GM21360 (cell line): ENCODE data around the gene GATAD2B.
"Not testable (repeated sequence)": the region's sequence is repeated elsewhere in the genome, so short reads cannot be mapped to it uniquely, and the experiment has no call there.

Source experiments
- ATAC-seq: cut with Tn5 transposase; IDR thresholded peaks from one replicate; pipeline ENCODE4 v1.9.1; 2021; ENCODE audit warnings: mild to moderate bottlenecking, moderate library complexity; ENCODE audit not compliant: unreplicated experiment

GATAD2B gene

DNA sequence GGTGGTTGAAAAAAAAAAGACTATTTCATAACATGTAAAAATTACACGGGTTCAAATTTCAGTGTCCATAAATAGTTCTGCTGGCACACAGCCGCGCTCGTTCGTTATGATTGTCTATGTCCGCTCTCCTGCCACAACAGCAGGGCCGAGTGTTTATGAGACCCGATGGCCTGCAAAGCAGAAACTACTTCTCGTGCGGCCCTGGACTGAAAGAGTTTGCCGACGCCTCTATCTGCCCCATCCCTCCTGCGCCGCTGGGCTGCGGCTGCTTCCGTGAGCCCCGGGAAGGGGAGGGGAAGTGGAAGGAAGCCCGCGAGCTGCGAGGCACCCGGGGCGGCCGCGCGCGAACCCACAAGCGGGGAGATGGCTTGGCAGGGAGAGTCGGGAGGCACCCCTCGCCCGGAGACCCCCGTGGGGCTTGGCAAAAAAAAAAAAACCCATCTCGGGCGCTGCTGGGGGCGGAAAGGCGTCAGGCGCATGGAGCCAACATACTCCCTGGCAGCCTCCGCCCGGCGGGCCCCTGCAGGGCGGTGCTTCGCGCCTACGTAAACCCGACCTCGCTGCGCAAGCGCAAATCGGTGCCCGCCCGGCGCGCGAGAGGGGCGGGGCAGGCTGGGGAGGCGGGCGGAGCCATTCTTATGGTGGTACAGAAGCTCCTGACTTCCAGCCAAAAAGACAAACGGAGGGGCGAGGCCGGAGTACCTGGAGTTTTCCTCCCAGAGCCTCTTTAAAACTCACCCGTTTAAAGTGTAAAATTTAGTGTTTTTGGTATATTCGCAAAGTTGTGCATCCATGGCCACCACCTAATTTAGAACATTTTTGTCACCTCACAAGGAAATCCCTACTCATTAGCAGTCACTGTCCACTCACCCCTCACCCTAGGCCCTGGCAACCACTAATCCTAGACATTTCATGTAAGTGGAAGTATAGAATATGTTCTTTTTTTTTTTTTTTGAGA lies 139.3 kb downstream of the GATAD2B start:
- ATAC-seq, result peak; percentile 82

DNA sequence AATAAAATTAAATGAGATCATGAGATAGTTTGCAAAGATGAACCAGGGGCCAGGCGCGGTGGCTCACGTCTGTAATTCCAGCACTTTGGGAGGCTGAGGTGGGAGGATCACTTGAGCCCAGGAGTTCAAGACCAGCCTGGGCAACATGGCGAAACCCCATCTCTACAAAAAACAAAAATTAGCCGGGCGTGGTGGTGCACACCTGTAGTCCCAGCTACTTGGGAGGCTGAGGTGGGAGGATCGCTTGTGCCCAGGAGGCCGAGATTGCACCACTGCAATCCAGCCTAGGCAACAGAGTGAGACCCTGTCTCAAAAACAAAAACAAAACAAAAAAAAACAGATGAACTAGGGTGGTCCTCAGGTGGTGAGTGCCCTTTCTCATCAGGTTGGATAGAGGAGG lies 140.1 kb downstream of the GATAD2B start:
- ATAC-seq, result not testable (repeated sequence)

- ATAC-seq, result no peak
Observed at GRCh38 chr1:153780551-153780950, 142.2 kb downstream of the GATAD2B start.

DNA sequence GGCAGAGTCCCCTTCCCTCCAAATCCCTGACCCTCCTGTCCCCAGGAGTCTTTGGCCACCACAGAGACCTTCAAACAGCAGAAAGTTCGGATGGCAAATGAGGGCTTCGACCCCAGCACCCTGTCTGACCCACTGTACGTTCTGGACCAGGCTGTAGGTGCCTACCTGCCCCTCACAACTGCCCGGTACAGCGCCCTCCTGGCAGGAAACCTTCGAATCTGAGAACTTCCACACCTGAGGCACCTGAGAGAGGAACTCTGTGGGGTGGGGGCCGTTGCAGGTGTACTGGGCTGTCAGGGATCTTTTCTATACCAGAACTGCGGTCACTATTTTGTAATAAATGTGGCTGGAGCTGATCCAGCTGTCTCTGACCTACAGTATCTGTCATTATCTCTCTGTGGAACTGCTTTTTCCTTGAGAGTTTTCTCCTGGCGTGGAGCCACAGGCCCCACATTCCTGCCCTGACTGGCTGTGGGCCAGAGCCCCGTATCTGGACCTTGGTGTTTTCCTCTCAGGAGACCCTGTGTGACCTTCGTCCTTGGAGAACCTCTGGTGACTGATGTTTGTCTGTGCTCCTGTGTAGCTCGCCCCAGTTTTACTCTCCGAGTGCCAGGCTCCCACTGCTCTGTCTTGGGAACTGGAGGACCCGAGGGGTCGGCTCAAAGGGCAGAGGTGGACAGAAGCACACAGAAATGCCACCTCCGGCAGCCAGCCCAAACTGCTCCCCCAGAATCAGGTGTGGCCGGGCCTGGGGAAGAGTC lies 142.8 kb downstream of the GATAD2B start:
- no peak for ATAC-seq

DNA sequence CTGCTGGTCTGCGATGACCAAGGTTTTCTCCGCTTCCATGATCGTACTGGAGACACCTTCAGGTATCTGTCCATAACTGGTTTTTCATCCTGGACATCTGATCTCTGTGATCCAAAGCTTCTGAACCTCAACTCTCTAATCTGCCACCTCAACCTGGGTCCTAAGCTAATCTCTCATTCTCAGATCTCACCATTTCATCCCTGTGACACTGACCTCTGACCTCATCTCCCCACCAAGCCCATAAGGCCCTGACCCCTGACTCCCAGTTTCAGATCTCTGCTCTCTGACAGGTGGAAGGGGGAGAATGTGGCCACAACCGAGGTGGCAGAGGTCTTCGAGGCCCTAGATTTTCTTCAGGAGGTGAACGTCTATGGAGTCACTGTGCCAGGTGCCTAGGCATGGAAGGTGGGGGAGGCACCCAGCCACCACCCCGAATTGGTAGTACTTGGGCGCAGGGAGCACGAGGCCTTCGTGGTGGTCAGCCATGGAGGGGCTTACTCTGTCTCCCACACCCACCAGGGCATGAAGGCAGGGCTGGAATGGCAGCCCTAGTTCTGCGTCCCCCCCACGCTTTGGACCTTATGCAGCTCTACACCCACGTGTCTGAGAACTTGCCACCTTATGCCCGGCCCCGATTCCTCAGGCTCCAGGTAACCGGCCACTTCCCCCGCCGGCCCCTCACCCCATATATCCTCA lies 143.8 kb downstream of the GATAD2B start:
- no peak for ATAC-seq

GRCh38 chr1:153778051-153778823 lies 144.5 kb downstream of the GATAD2B start:
- no peak for ATAC-seq

GRCh38 chr1:153777648-153778047 lies 145.1 kb downstream of the GATAD2B start:
- ATAC-seq, result no peak

GRCh38 chr1:153776845-153777370 lies 145.9 kb downstream of the GATAD2B start:
- no peak for ATAC-seq

DNA sequence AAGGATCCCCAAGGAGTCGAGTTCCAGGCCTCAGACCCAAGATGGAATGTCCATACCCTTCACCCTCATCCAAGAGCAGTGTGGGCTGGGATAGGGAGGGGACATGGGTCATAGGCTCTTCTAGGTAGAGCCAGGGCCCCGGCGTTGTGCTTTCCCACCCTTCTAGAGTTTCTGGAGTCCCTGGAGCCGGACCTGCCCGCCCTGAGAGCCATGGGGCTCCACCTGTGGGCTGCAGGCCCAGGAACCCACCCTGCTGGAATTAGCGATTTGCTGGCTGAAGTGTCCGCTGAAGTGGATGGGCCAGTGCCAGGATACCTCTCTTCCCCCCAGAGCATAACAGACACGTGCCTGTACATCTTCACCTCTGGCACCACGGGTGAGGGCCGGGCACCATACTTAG lies 146.4 kb downstream of the GATAD2B start:
- ATAC-seq, result no peak

DNA sequence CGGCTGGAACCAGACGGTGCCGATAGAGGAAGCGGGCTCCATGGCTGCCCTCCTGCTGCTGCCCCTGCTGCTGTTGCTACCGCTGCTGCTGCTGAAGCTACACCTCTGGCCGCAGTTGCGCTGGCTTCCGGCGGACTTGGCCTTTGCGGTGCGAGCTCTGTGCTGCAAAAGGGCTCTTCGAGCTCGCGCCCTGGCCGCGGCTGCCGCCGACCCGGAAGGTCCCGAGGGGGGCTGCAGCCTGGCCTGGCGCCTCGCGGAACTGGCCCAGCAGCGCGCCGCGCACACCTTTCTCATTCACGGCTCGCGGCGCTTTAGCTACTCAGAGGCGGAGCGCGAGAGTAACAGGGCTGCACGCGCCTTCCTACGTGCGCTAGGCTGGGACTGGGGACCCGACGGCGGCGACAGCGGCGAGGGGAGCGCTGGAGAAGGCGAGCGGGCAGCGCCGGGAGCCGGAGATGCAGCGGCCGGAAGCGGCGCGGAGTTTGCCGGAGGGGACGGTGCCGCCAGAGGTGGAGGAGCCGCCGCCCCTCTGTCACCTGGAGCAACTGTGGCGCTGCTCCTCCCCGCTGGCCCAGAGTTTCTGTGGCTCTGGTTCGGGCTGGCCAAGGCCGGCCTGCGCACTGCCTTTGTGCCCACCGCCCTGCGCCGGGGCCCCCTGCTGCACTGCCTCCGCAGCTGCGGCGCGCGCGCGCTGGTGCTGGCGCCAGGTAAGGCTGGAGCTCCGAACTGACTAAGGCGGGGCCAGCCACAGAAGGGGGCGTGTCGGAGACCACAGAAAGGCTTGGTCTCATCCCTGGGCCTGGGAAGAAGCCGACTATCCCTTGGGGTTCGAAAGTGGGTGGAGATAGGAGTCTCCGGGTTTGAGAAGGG lies 147.1 kb downstream of the GATAD2B start:
- no peak for ATAC-seq

DNA sequence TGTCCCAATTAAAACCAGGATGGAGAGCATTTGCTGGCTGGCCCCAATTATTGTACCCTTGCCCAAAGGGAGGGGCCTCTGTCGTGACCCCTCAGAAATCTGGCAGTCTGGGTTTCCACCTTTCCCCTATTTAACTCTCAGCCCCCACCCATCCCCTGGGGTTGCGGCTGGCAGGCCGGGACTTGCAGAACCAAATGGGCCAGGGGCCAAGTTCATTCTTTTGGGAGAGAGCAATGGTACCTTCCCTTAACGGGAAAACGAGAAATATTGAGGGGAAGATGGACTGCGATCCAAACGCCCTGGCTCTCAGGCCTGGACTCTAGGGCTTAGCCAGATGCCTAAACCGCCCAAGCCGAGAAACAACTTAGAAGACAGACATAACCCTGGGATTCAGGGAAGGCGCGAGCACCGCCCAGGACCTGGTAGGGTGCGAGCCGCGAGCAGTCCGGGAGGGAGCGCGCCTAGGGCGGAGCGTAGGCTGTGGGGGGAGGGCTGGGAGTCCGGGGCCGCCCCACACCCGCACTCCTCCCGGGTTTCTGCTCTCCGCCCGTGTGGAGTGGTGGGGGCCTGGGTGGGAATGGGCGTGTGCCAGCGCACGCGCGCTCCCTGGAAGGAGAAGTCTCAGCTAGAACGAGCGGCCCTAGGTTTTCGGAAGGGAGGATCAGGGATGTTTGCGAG lies 147.9 kb downstream of the GATAD2B start, which contains the start of gene SLC27A3:
TSS of gene SLC27A3 (plus strand) at position 628 of the 678 bp plus-strand sequence. CDS start 91 bp downstream, outside the sequence.
- ATAC-seq, result no peak

DNA sequence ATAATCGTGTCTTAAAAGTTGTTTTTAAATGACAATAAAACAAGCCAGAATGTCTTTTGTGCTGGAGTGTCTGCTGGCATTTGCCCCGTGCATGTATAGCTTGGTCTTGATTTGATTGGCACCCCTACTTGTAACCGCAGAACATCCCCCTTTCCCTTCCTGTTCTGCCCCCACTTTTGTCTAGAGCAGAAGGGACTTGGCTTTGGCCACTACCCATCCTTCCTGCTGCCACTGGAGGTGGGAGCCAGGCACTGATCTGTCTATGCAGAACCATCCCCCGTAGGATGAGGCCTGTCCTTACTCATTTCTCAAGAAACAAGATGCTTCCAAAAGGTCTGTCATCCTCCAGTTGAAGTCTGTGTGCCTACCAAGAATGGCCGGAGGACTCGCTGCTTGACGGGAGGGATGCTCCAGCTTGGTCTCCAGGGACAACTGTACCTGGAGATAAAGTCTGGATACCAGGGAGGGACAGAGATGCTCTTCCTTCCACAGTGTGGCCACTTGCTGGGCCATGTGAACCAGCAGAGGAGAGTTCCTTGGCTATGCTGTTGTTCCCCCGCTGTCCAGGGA lies 148.7 kb downstream of the GATAD2B start:
- no peak for ATAC-seq

DNA sequence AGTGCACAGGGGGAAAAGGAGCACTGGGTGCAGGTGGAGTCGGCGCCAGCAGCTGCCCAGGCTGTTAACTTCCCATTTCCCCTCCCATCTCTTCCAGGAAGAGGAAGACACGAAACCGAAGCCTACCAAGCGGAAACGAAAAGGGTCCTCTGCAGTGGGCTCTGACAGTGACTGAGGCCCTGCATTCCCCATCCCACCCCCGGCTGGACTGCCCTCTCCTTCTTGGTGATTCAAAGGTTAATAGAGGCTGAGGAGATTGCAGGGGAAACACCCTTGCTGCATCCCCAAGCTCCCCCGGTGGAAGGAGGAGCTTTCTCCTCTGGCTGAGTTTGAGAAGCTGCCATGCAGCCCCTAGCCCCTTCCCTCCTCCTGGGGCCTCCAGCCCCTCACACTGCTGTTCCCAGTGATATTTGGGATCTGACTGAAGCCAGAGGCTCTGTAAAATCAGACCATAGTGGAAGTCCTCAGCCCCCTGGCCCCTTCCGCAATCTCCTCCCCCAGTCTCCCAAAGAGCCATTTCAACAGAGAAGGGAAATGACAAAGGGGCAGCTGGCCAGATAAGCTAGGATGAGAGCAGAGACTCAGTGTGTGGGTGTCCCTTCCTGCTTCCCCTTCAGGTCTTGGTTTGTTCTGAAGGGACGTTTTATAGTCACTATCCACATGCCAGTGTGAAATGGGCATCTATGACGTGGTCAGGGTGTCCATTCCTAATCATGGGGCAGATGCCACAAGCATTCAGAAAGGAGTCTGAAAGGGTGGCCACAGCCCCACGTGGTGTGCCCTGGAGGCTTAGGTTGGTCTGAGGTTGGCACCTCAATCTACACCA lies 149.5 kb downstream of the GATAD2B start:
- ATAC-seq, result no peak

DNA sequence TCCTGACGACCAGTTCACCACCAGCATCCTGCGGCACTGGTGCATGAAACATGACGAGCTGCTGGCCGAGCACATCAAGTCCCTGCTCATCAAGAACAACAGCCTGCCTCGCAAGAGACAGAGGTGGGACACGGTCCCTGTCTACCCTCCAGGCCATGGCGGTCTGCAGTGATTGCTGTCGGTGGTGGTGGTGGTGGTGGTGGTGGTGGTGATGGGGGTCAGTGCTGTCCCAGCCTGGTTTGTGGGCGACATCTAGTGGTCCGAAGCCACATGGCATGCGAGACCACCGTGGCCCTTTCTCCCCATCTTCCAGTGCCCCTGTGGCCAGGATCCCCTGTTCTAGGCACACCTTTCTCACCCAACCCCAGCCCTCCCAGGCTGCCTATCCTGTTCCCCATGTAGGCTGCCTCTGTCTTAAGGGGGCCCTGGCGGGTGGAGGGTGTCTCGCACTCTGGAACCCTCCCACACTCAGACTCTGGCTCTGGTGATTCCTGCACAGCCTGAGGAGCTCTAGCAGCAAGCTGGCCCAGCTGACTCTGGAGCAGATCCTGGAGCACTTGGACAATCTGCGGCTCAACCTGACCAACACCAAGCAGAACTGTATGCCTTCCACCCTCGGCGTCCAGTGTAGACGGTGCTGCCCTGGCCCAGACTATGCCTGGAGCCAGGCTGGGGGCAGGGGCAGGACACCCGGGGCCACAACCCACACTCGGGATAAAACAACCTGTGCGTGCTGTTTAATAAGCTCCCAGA lies 150.8 kb downstream of the GATAD2B start:
- ATAC-seq, result no peak

DNA sequence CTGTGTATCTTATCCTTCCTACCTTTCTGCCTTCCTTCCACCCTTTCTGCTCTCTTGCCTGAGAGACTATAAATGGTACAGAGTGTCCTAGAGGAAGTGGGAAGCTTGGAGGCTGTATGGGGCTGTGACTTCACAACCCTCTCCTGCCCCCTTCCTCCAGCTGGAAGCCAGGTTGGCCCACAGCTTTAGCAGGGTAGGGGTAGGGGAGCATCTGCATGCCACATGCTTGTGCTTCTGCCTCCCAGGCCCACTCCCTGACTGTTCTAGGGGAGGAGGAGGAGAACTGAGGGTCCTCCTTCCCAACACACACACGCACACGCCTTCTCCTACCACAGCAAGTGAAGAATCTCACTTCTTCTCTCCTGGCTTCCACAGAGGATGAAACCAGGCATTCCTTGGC lies 151.5 kb downstream of the GATAD2B start:
- no peak for ATAC-seq

GRCh38 chr1:153770797-153771196 lies 152.0 kb downstream of the GATAD2B start:
- ATAC-seq, result no peak

- no peak for ATAC-seq
Observed at GRCh38 chr1:153769221-153769620, 153.6 kb downstream of the GATAD2B start.
